Right cardiac atrium (tissue), 5 donors: Measurements from ENCODE around the gene PCSK1. TPM values are rescaled to one million over a fixed set of nuclear protein-coding genes. Genes with fewer than 3 reads are reported as not detected.

Experiments used
- ATAC-seq, 2 donors: fragments of 200-7000 bp; cut with Tn5 transposase; one replicate each; pipeline versions ENCODE4 v1.8.0 to v1.9.1; 2020; ENCODE audit warnings: moderate library complexity in 2 of 2, mild to moderate bottlenecking in 1 of 2
- DNase-seq, 3 donors: peaks; one replicate each; pipeline ENCODE4 v3.0.0-alpha.2; 2020
- H3K27ac ChIP-seq: one replicate; pipeline ENCODE4 v1.5.1; 2013; ENCODE audit warnings: mild to moderate bottlenecking, low read length, control low read depth, moderate library complexity
- H3K27me3 ChIP-seq: one replicate; pipeline ENCODE4 v1.6.1; 2013; ENCODE audit not compliant: control insufficient read depth, insufficient read depth
- H3K4me1 ChIP-seq: one replicate; pipeline ENCODE4 v1.6.1; 2013; ENCODE audit warnings: low read length; ENCODE audit not compliant: control insufficient read depth, insufficient read depth
- H3K4me3 ChIP-seq: one replicate; pipeline ENCODE4 v1.5.1; 2013; ENCODE audit warnings: low read length, control low read depth
- H3K9me3 ChIP-seq: one replicate; pipeline ENCODE4 v1.6.1; 2013; ENCODE audit warnings: low read length; ENCODE audit not compliant: control insufficient read depth
- WGBS: extraction: QIAGEN DNeasy Blood & Tissue Kit; methylation state at CpG from one replicate; pipeline ENCODE4 v1.1.7; 2013; 5-methylcytosine and 5-hydroxymethylcytosine counted together
- intact Hi-C, 4 donors: fragments of 100-400 bp; cut with DNase I; formaldehyde crosslinking; loops; one replicate each; pipeline versions ENCODE4 v1.11.0 to v1.14.0; 2022 to 2023
- polyA plus RNA-seq: library from polyadenylated mRNA; stranded (reverse); fragments of 200-250 nt; gene quantifications from one replicate; pipeline ENCODE4 v1.2.3, GENCODE V29; 2013
- total RNA-seq, 4 donors: library from RNA; stranded (reverse); fragmentation: NEBNext Ultra II Directional; extraction: Animal tissue kit (Norgen Biotek cat#: 25700); gene quantifications; one replicate each; pipeline ENCODE4 v1.2.1, GENCODE V29; 2021
- donor health status: healthy with polysubstance abuse.
- donor health status: DM: no; HTN: yes; CAD: no.
- donor health status: DM: no; HTN: no; CAD: no.
- donor health status: DM: no; HTN: yes; CAD: no; lungs with severe emphysema.
- donor health status: DM: yes; HTN: yes; CAD: no.

Gene PCSK1
- total and polyA plus RNA-seq, 5 donors, result 0.14 to 1.6 (median 0.71) TPM

- intact Hi-C loops, result no loop called here
- WGBS, result 65% methylated on average over 2 of the region's 2 CpGs
- H3K4me1 ChIP-seq, result no peaks in the 10 kb centered on the region
- H3K4me3 ChIP-seq, result no peak overlapping the region
- ATAC-seq (no peak), DNase-seq (no peak)
- H3K27me3 ChIP-seq, result no peaks in the 10 kb centered on the region
- no peaks in the 10 kb centered on the region for H3K9me3 ChIP-seq
- no peak overlapping the region for H3K27ac ChIP-seq
Measured at GRCh38 chr5:96458176-96458575, 25.1 kb upstream of the PCSK1 start.

GRCh38 chr5:96455789-96456188, 22.7 kb upstream of the PCSK1 start:
- H3K4me3 ChIP-seq, result no peak overlapping the region
- no peaks in the 10 kb centered on the region for H3K4me1 ChIP-seq
- 73% methylated on average over 4 of the region's 4 CpGs for WGBS
- no peak overlapping the region for H3K27ac ChIP-seq
- H3K27me3 ChIP-seq, result no peaks in the 10 kb centered on the region
- ATAC-seq, result no peak
- DNase-seq, result no peak
- intact Hi-C loops, result no loop called here
- H3K9me3 ChIP-seq, result no peaks in the 10 kb centered on the region

GRCh38 chr5:96453394-96453793, 20.3 kb upstream of the PCSK1 start:
- H3K4me3 ChIP-seq, result no peak overlapping the region
- no peak overlapping the region for H3K27ac ChIP-seq
- no peaks in the 10 kb centered on the region for H3K9me3 ChIP-seq
- 76% methylated on average over 3 of the region's 3 CpGs for WGBS
- H3K27me3 ChIP-seq, result no peaks in the 10 kb centered on the region
- DNase-seq (no peak), ATAC-seq (no peak)
- no peaks in the 10 kb centered on the region for H3K4me1 ChIP-seq
- intact Hi-C loops, result no loop called here

- WGBS, result 64% methylated on average over 1 of the region's 1 CpG
- no peaks in the 10 kb centered on the region for H3K9me3 ChIP-seq
- ATAC-seq (no peak), DNase-seq (no peak)
- H3K27ac ChIP-seq, result no peak overlapping the region
- intact Hi-C loops, result no loop called here
- no peak overlapping the region for H3K4me3 ChIP-seq
- H3K4me1 ChIP-seq, result no peaks in the 10 kb centered on the region
- H3K27me3 ChIP-seq, result no peaks in the 10 kb centered on the region
Measured at GRCh38 chr5:96447949-96448348, 14.9 kb upstream of the PCSK1 start.

- Histone ChIP-seq H3K4me3 (no peak overlapping the region), H3K27ac (no peak overlapping the region), H3K4me1 (no peaks in the 10 kb centered on the region), H3K9me3 (no peaks in the 10 kb centered on the region), H3K27me3 (peaks cover 3% of the 10 kb centered on the region)
- WGBS, result 68% methylated on average over 2 of the region's 2 CpGs
- intact Hi-C loops, result no loop called here
- DNase-seq (no peak), ATAC-seq (no peak)
Measured at GRCh38 chr5:96440185-96440538, 7.1 kb upstream of the PCSK1 start.

- H3K27me3 ChIP-seq, result peaks cover 3% of the 10 kb centered on the region
Measured at GRCh38 chr5:96439477-96440184, 6.6 kb upstream of the PCSK1 start.

GRCh38 chr5:96434201-96434645, 1.2 kb upstream of the PCSK1 start:
- no peak overlapping the region for H3K27ac ChIP-seq
- no peaks in the 10 kb centered on the region for H3K9me3 ChIP-seq
- peak; percentile 71 to 88 (median 82) for DNase-seq
- peaks cover 5% of the 10 kb centered on the region for H3K27me3 ChIP-seq
- intact Hi-C loops, result no loop called here
- ATAC-seq, result peak; percentile 77 to 81
- WGBS, result 2% methylated on average over 11 of the region's 11 CpGs
- H3K4me3 ChIP-seq, result no peak overlapping the region
- H3K4me1 ChIP-seq, result peaks cover 6% of the 10 kb centered on the region

More at GRCh38 chr5:96439477-96440184, 6.6 kb upstream of the PCSK1 start:
- H3K27ac ChIP-seq, result no peak overlapping the region
- intact Hi-C loops, result no loop called here
- ATAC-seq, result no peak
- H3K9me3 ChIP-seq, result no peaks in the 10 kb centered on the region
- H3K4me3 ChIP-seq, result no peak overlapping the region
- H3K4me1 ChIP-seq, result no peaks in the 10 kb centered on the region
- DNase-seq, result no peak
- 49% methylated on average over 3 of the region's 3 CpGs for WGBS

GRCh38 chr5:96432216-96433065, 607 bp downstream of the PCSK1 start:
- H3K27me3 ChIP-seq, result peaks cover 5% of the 10 kb centered on the region
- WGBS, result 3% methylated on average over 41 of the region's 41 CpGs
- H3K27ac ChIP-seq, result no peak overlapping the region
- ATAC-seq, result peak; percentile 22 to 31
- no peaks in the 10 kb centered on the region for H3K9me3 ChIP-seq
- peak; percentile 13 to 47 (median 43) for DNase-seq
- H3K4me1 ChIP-seq, result peaks cover 6% of the 10 kb centered on the region
- intact Hi-C loops, result no loop called here
- H3K4me3 ChIP-seq, result no peak overlapping the region

- peaks cover 6% of the 10 kb centered on the region for H3K4me1 ChIP-seq
- intact Hi-C loops, result no loop called here
- peak; percentile 19 to 40 (median 40) for DNase-seq
- no peaks in the 10 kb centered on the region for H3K9me3 ChIP-seq
- peak overlapping the region; percentile 10 for H3K4me3 ChIP-seq
- ATAC-seq, result no peak
- 2% methylated on average over 29 of the region's 29 CpGs for WGBS
- peaks cover 2% of the 10 kb centered on the region for H3K27me3 ChIP-seq
- H3K27ac ChIP-seq, result no peak overlapping the region
Measured at GRCh38 chr5:96431376-96432187, 1.5 kb downstream of the PCSK1 start.

- H3K27ac ChIP-seq, result no peak overlapping the region
- intact Hi-C loops, result no loop called here
- DNase-seq (no peak), ATAC-seq (no peak)
- H3K9me3 ChIP-seq, result no peaks in the 10 kb centered on the region
- WGBS, result 42% methylated on average over 5 of the region's 5 CpGs
- H3K4me3 ChIP-seq, result no peak overlapping the region
- H3K4me1 ChIP-seq, result no peaks in the 10 kb centered on the region
- H3K27me3 ChIP-seq, result peaks cover 2% of the 10 kb centered on the region
Measured at GRCh38 chr5:96427824-96428223, 5.2 kb downstream of the PCSK1 start.

- no peak for DNase-seq
- H3K4me3 ChIP-seq, result no peak overlapping the region
Measured at GRCh38 chr5:96426831-96427230, 6.2 kb downstream of the PCSK1 start.

More at GRCh38 chr5:96426831-96427230, 6.2 kb downstream of the PCSK1 start:
- no peak overlapping the region for H3K27ac ChIP-seq
- no peak for ATAC-seq
- H3K27me3 ChIP-seq, result peaks cover 2% of the 10 kb centered on the region
- no peaks in the 10 kb centered on the region for H3K4me1 ChIP-seq
- intact Hi-C loops, result no loop called here
- H3K9me3 ChIP-seq, result no peaks in the 10 kb centered on the region
